ENCODE data around the gene CCDC87. TPM values are rescaled to one million over a fixed set of nuclear protein-coding genes. Genes with fewer than 3 reads are reported as not detected.

The CCDC87 gene
- total and polyA plus RNA-seq, 4 donors, result 0.14 to 0.17 (median 0.14) TPM; not detected in 1

- Histone ChIP-seq H3K27me3 (ENCODE audit: control insufficient read depth in 4 of 4, insufficient read depth in 4 of 4, low read length in 3 of 4) (no peaks in the 10 kb centered on the region), H3K9ac (ENCODE audit: low read depth in 1 of 2, low read length in 2 of 2) (no peak overlapping the region), H3K4me3 (ENCODE audit: low read depth in 1 of 3, low read length in 3 of 3) (no peak overlapping the region), H3K27ac (ENCODE audit: low read depth in 1 of 2, low read length in 2 of 2) (no peak overlapping the region), H3K4me1 (ENCODE audit: control insufficient read depth in 4 of 4, insufficient read depth in 4 of 4, low read length in 3 of 4) (peaks cover 4 to 8% (median 6%) of the 10 kb centered on the region in 4 donors), H3K9me3 (ENCODE audit: control insufficient read depth in 4 of 4, low read length in 3 of 4) (no peaks in the 10 kb centered on the region), H3K36me3 (ENCODE audit: control insufficient read depth in 4 of 4, insufficient read depth in 3 of 4, low read depth in 1 of 4, low read length in 3 of 4) (no peaks in the 10 kb centered on the region)
- TF ChIP-seq HNF4G (IDR thresholded peaks at IDR 0.05) (no peak), FOXA1 (IDR thresholded peaks at IDR 0.05) (no peak), RAD21 (IDR thresholded peaks at IDR 0.05) (no peak), SP1 (IDR thresholded peaks at IDR 0.05) (no peak), GABPA (IDR thresholded peaks at IDR 0.05 in 1 of 2, conservative IDR thresholded peaks at IDR 0.05 in 1 of 2) (no peak), NR2F2 (IDR thresholded peaks at IDR 0.05) (no peak), EGR1 (IDR thresholded peaks at IDR 0.05; ENCODE audit: low read depth in 2 of 2) (no peak), FOXA2 (IDR thresholded peaks at IDR 0.05) (no peak), HNF4A (conservative IDR thresholded peaks at IDR 0.05) (no peak), TAF1 (conservative IDR thresholded peaks at IDR 0.05) (no peak), YY1 (IDR thresholded peaks at IDR 0.05) (no peak), JUND (IDR thresholded peaks at IDR 0.05) (no peak)
- TF ChIP-seq, protein P1, sequence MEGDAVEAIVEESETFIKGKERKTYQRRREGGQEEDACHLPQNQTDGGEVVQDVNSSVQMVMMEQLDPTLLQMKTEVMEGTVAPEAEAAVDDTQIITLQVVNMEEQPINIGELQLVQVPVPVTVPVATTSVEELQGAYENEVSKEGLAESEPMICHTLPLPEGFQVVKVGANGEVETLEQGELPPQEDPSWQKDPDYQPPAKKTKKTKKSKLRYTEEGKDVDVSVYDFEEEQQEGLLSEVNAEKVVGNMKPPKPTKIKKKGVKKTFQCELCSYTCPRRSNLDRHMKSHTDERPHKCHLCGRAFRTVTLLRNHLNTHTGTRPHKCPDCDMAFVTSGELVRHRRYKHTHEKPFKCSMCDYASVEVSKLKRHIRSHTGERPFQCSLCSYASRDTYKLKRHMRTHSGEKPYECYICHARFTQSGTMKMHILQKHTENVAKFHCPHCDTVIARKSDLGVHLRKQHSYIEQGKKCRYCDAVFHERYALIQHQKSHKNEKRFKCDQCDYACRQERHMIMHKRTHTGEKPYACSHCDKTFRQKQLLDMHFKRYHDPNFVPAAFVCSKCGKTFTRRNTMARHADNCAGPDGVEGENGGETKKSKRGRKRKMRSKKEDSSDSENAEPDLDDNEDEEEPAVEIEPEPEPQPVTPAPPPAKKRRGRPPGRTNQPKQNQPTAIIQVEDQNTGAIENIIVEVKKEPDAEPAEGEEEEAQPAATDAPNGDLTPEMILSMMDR (IDR thresholded peaks at IDR 0.05; ENCODE audit: low read depth, low read length, missing input control), result no peak
- TF ChIP-seq, protein P2, sequence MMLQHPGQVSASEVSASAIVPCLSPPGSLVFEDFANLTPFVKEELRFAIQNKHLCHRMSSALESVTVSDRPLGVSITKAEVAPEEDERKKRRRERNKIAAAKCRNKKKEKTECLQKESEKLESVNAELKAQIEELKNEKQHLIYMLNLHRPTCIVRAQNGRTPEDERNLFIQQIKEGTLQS (IDR thresholded peaks at IDR 0.05), result no peak
- TF ChIP-seq, protein P3, sequence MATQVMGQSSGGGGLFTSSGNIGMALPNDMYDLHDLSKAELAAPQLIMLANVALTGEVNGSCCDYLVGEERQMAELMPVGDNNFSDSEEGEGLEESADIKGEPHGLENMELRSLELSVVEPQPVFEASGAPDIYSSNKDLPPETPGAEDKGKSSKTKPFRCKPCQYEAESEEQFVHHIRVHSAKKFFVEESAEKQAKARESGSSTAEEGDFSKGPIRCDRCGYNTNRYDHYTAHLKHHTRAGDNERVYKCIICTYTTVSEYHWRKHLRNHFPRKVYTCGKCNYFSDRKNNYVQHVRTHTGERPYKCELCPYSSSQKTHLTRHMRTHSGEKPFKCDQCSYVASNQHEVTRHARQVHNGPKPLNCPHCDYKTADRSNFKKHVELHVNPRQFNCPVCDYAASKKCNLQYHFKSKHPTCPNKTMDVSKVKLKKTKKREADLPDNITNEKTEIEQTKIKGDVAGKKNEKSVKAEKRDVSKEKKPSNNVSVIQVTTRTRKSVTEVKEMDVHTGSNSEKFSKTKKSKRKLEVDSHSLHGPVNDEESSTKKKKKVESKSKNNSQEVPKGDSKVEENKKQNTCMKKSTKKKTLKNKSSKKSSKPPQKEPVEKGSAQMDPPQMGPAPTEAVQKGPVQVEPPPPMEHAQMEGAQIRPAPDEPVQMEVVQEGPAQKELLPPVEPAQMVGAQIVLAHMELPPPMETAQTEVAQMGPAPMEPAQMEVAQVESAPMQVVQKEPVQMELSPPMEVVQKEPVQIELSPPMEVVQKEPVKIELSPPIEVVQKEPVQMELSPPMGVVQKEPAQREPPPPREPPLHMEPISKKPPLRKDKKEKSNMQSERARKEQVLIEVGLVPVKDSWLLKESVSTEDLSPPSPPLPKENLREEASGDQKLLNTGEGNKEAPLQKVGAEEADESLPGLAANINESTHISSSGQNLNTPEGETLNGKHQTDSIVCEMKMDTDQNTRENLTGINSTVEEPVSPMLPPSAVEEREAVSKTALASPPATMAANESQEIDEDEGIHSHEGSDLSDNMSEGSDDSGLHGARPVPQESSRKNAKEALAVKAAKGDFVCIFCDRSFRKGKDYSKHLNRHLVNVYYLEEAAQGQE (IDR thresholded peaks at IDR 0.05), result no peak
- TF ChIP-seq, protein P4, sequence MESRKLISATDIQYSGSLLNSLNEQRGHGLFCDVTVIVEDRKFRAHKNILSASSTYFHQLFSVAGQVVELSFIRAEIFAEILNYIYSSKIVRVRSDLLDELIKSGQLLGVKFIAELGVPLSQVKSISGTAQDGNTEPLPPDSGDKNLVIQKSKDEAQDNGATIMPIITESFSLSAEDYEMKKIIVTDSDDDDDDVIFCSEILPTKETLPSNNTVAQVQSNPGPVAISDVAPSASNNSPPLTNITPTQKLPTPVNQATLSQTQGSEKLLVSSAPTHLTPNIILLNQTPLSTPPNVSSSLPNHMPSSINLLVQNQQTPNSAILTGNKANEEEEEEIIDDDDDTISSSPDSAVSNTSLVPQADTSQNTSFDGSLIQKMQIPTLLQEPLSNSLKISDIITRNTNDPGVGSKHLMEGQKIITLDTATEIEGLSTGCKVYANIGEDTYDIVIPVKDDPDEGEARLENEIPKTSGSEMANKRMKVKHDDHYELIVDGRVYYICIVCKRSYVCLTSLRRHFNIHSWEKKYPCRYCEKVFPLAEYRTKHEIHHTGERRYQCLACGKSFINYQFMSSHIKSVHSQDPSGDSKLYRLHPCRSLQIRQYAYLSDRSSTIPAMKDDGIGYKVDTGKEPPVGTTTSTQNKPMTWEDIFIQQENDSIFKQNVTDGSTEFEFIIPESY (IDR thresholded peaks at IDR 0.05), result no peak
- TF ChIP-seq, protein P5, sequence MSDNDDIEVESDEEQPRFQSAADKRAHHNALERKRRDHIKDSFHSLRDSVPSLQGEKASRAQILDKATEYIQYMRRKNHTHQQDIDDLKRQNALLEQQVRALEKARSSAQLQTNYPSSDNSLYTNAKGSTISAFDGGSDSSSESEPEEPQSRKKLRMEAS (IDR thresholded peaks at IDR 0.05), result no peak
- DNase-seq (ENCODE audit: low spot score), result no peak
- WGBS, result 97% methylated on average over 3 of the region's 3 CpGs
Measured at GRCh38 chr11:66549696-66550095, 43.2 kb downstream of the CCDC87 start.

All from liver (tissue), 9 donors.